ENCODE results near the gene EPHA6.

Gene EPHA6

DNA sequence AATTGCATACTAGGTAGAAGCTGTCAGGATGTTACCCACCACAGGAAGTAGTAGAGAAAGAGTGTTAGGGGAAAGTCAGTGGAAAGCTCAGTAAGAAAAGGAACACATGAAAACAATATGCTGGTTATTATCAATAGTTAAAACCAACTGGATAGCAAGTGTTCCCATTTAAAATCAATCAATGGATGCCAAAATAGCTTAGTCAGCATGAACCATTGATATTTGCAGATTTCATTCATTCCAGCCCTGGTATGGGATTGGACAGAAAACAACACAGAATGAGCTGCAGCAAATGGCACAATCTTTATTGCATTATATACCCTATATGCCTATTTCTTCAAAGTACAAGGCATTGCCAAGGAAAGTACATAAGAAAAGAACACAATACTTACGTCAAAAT, 293.7 kb downstream of the EPHA6 start:
- H3K36me3 ChIP-seq (ENCODE audit: insufficient read depth, low read length), result no peaks in the 10 kb centered on the region
- H3K4me1 ChIP-seq (ENCODE audit: insufficient read depth, low read length), result peaks cover 15% of the 10 kb centered on the region
- no peaks in the 10 kb centered on the region for H3K9me3 ChIP-seq (ENCODE audit: control insufficient read depth, insufficient read depth, low read length)
- no peak overlapping the region for H3K9ac ChIP-seq (ENCODE audit: low read depth, low read length)

GRCh38 chr3:97111244-97111643, 296.9 kb downstream of the EPHA6 start:
- Histone ChIP-seq H3K9ac (ENCODE audit: low read depth, low read length) (no peak overlapping the region), H3K9me3 (ENCODE audit: control insufficient read depth, insufficient read depth, low read length) (no peaks in the 10 kb centered on the region), H3K36me3 (ENCODE audit: insufficient read depth, low read length) (no peaks in the 10 kb centered on the region), H3K4me1 (ENCODE audit: insufficient read depth, low read length) (peaks cover 20% of the 10 kb centered on the region)

DNA sequence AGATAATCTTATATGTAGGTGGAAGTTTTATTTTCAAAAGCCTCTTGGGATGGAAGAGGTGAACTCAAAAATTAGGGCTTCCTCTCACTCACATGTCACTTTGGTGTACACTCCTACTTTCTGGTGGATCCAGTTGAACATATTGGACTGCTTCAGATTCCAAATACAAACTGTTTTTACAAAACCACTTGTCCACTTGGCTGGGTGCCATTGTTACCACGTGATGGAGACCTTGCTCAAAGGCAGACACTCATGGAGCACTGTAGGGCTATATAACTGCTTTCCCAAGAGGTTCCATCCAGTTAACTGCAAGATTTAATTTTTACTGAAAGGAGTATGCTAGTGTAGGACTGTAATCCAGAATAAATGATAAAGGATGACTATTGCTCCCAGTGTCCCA, 307.0 kb downstream of the EPHA6 start:
- Histone ChIP-seq H3K36me3 (ENCODE audit: insufficient read depth, low read length) (no peaks in the 10 kb centered on the region), H3K9me3 (ENCODE audit: control insufficient read depth, insufficient read depth, low read length) (no peaks in the 10 kb centered on the region), H3K9ac (ENCODE audit: low read depth, low read length) (no peak overlapping the region), H3K4me1 (ENCODE audit: insufficient read depth, low read length) (peaks cover 14% of the 10 kb centered on the region)

DNA sequence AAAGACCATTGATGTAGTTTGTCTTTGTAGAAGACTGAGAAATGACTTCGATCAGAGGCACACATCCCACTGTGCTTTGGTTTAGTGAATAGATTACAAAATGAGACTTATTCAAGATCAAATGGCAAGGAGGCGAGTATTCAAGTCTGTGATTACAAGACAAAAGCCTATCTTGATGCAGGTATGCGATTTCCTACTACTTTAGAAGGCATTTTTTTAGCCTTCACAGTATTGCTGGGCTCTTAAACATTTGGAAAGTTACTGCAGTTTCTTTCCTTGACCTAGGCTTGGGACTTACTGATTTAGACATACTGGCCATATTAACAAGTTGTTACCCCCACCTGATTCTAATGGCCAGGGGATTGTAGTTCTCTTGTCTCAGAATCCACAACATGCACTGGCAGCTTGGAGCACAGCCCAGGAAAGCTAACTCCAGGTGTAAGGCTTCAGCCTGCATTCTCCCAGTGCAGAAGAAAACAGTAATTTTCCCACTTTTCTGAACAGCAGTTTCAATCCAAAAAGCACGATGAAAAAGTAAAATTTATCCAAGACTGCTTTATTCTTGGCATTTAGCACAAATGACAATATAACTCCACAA, 311.6 kb downstream of the EPHA6 start:
- no peak overlapping the region for H3K9ac ChIP-seq (ENCODE audit: low read depth, low read length)
- no peaks in the 10 kb centered on the region for H3K9me3 ChIP-seq (ENCODE audit: control insufficient read depth, insufficient read depth, low read length)
- no peaks in the 10 kb centered on the region for H3K36me3 ChIP-seq (ENCODE audit: insufficient read depth, low read length)
- H3K4me1 ChIP-seq (ENCODE audit: insufficient read depth, low read length), result peaks cover 22% of the 10 kb centered on the region

DNA sequence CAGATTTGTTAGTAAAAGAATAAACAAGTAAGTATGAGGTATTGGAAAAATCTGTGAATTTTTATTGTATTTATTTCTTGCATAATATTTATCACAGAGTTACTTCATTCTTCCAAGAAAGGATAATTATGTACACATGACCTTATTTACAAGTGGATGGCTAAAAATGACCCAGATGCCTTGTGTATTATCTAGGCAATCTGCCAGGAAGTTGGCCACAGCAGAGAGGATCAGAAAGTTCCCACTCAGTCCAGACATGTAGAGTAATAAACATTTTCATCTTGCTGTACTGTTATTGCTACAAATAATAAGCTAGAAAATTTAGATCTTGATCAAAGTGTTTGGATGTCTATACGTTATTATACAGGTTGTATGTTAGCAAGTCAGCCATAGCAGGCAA, 317.1 kb downstream of the EPHA6 start:
- Histone ChIP-seq H3K4me1 (ENCODE audit: insufficient read depth, low read length) (peaks cover 8% of the 10 kb centered on the region; the same call in 1 of the 2 replicates), H3K36me3 (ENCODE audit: insufficient read depth, low read length) (no peaks in the 10 kb centered on the region), H3K9me3 (ENCODE audit: control insufficient read depth, insufficient read depth, low read length) (no peaks in the 10 kb centered on the region), H3K9ac (ENCODE audit: low read depth, low read length) (no peak overlapping the region)

GRCh38 chr3:97138914-97139541, 324.6 kb downstream of the EPHA6 start:
- H3K9ac ChIP-seq (ENCODE audit: low read depth, low read length), result no peak overlapping the region
- H3K36me3 ChIP-seq (ENCODE audit: insufficient read depth, low read length), result no peaks in the 10 kb centered on the region
- H3K9me3 ChIP-seq (ENCODE audit: control insufficient read depth, insufficient read depth, low read length), result 0 out of 2 replicates have a peak, but pooled peaks cover 3% of the 10 kb centered on the region
- no peaks in the 10 kb centered on the region for H3K4me1 ChIP-seq (ENCODE audit: insufficient read depth, low read length)

DNA sequence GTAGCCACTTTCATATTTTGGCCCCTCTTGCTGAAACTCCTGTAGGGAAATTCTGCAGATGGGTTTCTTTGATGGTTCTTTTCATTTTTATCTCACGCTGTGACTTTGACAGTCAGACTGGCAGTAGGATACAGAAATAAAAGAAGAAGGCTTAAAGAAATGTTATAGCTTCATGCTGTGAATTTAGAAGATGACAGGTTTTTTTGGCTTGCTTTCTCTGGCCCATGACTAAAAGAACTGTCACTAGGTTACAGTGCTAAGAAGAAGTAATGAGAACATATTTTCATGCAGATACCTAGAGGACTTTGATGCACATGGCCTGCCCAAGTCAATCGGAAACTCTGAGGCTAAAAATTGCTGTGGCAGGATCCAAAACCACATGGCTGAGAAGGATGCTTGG, 334.5 kb downstream of the EPHA6 start:
- Histone ChIP-seq H3K9ac (ENCODE audit: low read depth, low read length) (no peak overlapping the region), H3K9me3 (ENCODE audit: control insufficient read depth, insufficient read depth, low read length) (no peaks in the 10 kb centered on the region), H3K4me1 (ENCODE audit: insufficient read depth, low read length) (no peaks in the 10 kb centered on the region), H3K36me3 (ENCODE audit: insufficient read depth, low read length) (no peaks in the 10 kb centered on the region)

DNA sequence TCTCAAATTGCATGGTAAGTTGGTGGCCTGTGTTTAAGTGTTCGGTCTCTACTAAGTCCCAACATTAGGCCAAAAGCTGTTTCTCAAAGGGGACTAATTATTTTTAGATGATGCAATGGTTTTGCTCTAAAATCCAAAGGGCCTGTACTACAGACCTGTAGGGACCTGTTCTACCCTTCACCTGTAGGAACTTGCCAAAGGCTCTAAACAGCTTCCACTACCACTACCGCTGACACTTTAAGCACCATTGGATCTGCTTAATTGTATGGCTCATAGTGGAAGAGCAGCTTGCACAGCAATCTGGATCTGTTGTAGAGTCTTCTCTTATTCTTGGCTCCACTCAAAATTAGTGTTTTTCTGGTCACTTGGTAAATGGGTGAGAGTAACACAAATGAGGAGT, 346.8 kb downstream of the EPHA6 start:
- Histone ChIP-seq H3K9me3 (ENCODE audit: control insufficient read depth, insufficient read depth, low read length) (no peaks in the 10 kb centered on the region), H3K36me3 (ENCODE audit: insufficient read depth, low read length) (no peaks in the 10 kb centered on the region), H3K4me1 (ENCODE audit: insufficient read depth, low read length) (no peaks in the 10 kb centered on the region), H3K9ac (ENCODE audit: low read depth, low read length) (no peak overlapping the region)

- H3K9ac ChIP-seq (ENCODE audit: low read depth, low read length), result no peak overlapping the region
- no peaks in the 10 kb centered on the region; the same call in 1 of the 2 replicates for H3K9me3 ChIP-seq (ENCODE audit: control insufficient read depth, insufficient read depth, low read length)
- H3K4me1 ChIP-seq (ENCODE audit: insufficient read depth, low read length), result no peaks in the 10 kb centered on the region
- H3K36me3 ChIP-seq (ENCODE audit: insufficient read depth, low read length), result no peaks in the 10 kb centered on the region
Measured at GRCh38 chr3:97177242-97177641, 362.8 kb downstream of the EPHA6 start.

- Histone ChIP-seq H3K9me3 (ENCODE audit: control insufficient read depth, insufficient read depth, low read length) (no peaks in the 10 kb centered on the region; the same call in 1 of the 2 replicates), H3K9ac (ENCODE audit: low read depth, low read length) (no peak overlapping the region), H3K36me3 (ENCODE audit: insufficient read depth, low read length) (no peaks in the 10 kb centered on the region), H3K4me1 (ENCODE audit: insufficient read depth, low read length) (no peaks in the 10 kb centered on the region)
Measured at GRCh38 chr3:97181704-97182103, 367.3 kb downstream of the EPHA6 start.

- no peaks in the 10 kb centered on the region for H3K36me3 ChIP-seq (ENCODE audit: insufficient read depth, low read length)
- H3K9ac ChIP-seq (ENCODE audit: low read depth, low read length), result no peak overlapping the region
- no peaks in the 10 kb centered on the region for H3K4me1 ChIP-seq (ENCODE audit: insufficient read depth, low read length)
- no peaks in the 10 kb centered on the region; the same call in 1 of the 2 replicates for H3K9me3 ChIP-seq (ENCODE audit: control insufficient read depth, insufficient read depth, low read length)
Measured at GRCh38 chr3:97187771-97188170, 373.4 kb downstream of the EPHA6 start.

DNA sequence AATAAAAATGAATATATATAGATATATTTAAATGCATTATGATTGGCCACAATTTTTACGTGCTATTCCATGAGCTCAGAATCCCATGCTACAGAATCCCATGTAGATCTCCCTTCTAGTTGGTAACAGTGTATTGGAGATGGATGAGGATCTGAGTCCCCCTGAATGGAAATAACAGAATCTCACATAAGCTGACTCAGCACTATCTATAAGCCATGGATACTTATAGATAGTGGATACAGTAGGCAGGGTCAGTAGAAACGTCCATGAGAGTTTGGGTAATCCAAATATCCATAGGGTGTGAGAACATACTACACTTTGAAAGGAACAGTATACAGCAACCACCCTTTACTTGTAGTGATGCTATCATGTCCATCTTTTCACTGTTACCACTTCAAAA, 375.4 kb downstream of the EPHA6 start:
- Histone ChIP-seq H3K9me3 (ENCODE audit: control insufficient read depth, insufficient read depth, low read length) (no peaks in the 10 kb centered on the region), H3K9ac (ENCODE audit: low read depth, low read length) (no peak overlapping the region), H3K4me1 (ENCODE audit: insufficient read depth, low read length) (no peaks in the 10 kb centered on the region), H3K36me3 (ENCODE audit: insufficient read depth, low read length) (no peaks in the 10 kb centered on the region)

- Histone ChIP-seq H3K9me3 (ENCODE audit: control insufficient read depth, insufficient read depth, low read length) (no peaks in the 10 kb centered on the region), H3K9ac (ENCODE audit: low read depth, low read length) (no peak overlapping the region), H3K36me3 (ENCODE audit: insufficient read depth, low read length) (no peaks in the 10 kb centered on the region), H3K4me1 (ENCODE audit: insufficient read depth, low read length) (0 out of 2 replicates have a peak, but pooled peaks cover 9% of the 10 kb centered on the region)
Measured at GRCh38 chr3:97197083-97197482, 382.7 kb downstream of the EPHA6 start.

DNA sequence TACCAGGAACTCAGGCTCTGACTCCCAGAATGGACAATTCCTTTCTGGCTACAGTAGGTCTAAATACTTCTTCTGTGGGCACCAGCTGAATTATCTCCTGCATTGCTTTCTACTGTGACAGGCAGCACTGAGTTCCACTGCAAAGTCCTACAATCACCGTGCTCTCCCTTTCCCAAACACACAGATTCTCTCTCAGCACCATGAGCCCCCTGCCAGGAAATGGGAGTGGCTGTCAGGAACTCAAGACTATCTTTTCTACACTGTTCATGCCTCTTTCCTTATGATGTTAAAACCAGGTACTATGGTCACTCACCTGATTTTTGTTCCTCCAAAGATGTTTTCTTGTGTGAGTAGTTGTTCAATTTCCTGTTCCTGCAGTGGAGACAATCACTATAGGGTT, 383.4 kb downstream of the EPHA6 start:
- H3K4me1 ChIP-seq (ENCODE audit: insufficient read depth, low read length), result 0 out of 2 replicates have a peak, but pooled peaks cover 9% of the 10 kb centered on the region
- no peaks in the 10 kb centered on the region for H3K36me3 ChIP-seq (ENCODE audit: insufficient read depth, low read length)
- H3K9me3 ChIP-seq (ENCODE audit: control insufficient read depth, insufficient read depth, low read length), result no peaks in the 10 kb centered on the region
- H3K9ac ChIP-seq (ENCODE audit: low read depth, low read length), result no peak overlapping the region

DNA sequence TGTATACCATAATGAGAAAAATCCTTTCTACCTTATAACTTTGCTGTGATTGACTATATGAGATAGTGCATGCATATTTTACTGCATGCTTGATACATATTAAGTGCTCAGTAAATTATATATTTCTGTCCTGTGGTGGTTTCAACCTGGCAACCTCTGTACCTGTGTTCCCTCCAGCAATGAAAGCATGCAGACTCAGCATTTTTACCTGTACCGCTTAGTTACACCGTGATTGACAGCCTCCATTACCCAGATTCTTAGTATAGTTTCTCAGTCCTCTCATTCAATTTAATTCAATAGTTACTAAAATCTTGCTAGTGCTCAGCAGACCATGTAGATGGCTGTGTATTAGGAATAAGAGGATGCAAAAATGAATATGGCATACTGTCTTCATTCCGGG, 386.0 kb downstream of the EPHA6 start:
- Histone ChIP-seq H3K9me3 (ENCODE audit: control insufficient read depth, insufficient read depth, low read length) (no peaks in the 10 kb centered on the region), H3K36me3 (ENCODE audit: insufficient read depth, low read length) (no peaks in the 10 kb centered on the region), H3K4me1 (ENCODE audit: insufficient read depth, low read length) (0 out of 2 replicates have a peak, but pooled peaks cover 9% of the 10 kb centered on the region), H3K9ac (ENCODE audit: low read depth, low read length) (no peak overlapping the region)
